Mammary epithelial cell (primary cell): Measurements from ENCODE around the gene SMARCA2.

ENCODE experiments used
- EZH2 ChIP-seq: IDR thresholded peaks from 2 replicates; pipeline ENCODE4 v1.6.1; 2012; ENCODE audit warnings: low read length, inconsistent platforms, borderline replicate concordance
- TF ChIP-seq, protein P1 (sequence below), 2 donors: IDR thresholded peaks in 1 of 2; conservative IDR thresholded peaks in 1 of 2; 2 replicates each; pipeline ENCODE4 v1.5.1; 2011 to 2012; ENCODE audit warnings: inconsistent platforms in 2 of 2, low read length in 2 of 2, mild to moderate bottlenecking in 2 of 2, control low read depth in 1 of 2, low read depth in 1 of 2; ENCODE audit not compliant: insufficient read depth in 1 of 2; ENCODE audit errors: extremely low read depth in 1 of 2

DNA sequence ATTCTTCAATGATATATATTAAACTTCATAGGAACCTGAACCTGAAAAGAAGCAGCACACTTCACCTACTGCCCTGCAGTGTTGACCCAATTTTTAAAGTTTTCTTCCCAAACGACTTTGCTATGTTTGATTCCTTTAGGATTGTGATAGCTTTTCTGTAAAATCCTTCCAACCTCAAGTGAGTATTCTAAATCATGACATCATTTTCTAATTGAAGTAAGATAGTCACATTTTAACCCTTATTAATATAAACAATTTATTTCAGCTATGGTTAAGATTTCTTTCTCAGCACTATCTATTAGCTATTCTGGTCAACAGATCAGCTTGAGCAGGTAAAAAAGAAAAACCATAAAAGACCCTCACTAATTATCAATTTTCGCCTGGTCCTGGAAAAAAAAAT lies 162.0 kb downstream of the SMARCA2 start:
- TF ChIP-seq, protein P1, sequence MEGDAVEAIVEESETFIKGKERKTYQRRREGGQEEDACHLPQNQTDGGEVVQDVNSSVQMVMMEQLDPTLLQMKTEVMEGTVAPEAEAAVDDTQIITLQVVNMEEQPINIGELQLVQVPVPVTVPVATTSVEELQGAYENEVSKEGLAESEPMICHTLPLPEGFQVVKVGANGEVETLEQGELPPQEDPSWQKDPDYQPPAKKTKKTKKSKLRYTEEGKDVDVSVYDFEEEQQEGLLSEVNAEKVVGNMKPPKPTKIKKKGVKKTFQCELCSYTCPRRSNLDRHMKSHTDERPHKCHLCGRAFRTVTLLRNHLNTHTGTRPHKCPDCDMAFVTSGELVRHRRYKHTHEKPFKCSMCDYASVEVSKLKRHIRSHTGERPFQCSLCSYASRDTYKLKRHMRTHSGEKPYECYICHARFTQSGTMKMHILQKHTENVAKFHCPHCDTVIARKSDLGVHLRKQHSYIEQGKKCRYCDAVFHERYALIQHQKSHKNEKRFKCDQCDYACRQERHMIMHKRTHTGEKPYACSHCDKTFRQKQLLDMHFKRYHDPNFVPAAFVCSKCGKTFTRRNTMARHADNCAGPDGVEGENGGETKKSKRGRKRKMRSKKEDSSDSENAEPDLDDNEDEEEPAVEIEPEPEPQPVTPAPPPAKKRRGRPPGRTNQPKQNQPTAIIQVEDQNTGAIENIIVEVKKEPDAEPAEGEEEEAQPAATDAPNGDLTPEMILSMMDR (conservative IDR thresholded peaks at IDR 0.05 in 1 of 2, IDR thresholded peaks at IDR 0.05 in 1 of 2; ENCODE audit: extremely low read depth in 1 of 2, insufficient read depth in 1 of 2, low read depth in 1 of 2, low read length in 2 of 2): no peak
- TF ChIP-seq EZH2: no peak
